Spleen (tissue), 11 donors: Measurements from ENCODE around the gene SNX33. TPM values are rescaled to one million over a fixed set of nuclear protein-coding genes. Genes with fewer than 3 reads are reported as not detected.

Source experiments
- DNase-seq: peaks from one replicate; pipeline ENCODE4 v3.0.0-alpha.2; 2020
- H3K27ac ChIP-seq, 8 donors: fragments of 200-600 bp; sonication (generic) in 7 of 8; 1 replicate in 4 of 8; 2 replicates in 4 of 8; pipeline versions ENCODE4 v1.5.0 to v1.8.0; 2016 to 2021; ENCODE audit warnings: inconsistent platforms in 4 of 8, mild to moderate bottlenecking in 4 of 8, moderate library complexity in 1 of 8
- H3K27me3 ChIP-seq, 7 donors: fragments of 200-600 bp; sonication (generic) in 6 of 7; replicated peaks in 1 of 7; 1 replicate in 4 of 7; 2 replicates in 3 of 7; pipeline versions ENCODE4 v1.5.0 to v1.8.0; 2016 to 2021; ENCODE audit warnings: inconsistent platforms in 3 of 7, mild to moderate bottlenecking in 1 of 7
- H3K36me3 ChIP-seq, 6 donors: fragments of 200-600 bp; sonication (generic) in 5 of 6; 1 replicate in 4 of 6; 2 replicates in 2 of 6; pipeline versions ENCODE4 v1.5.0 to v1.8.0; 2016 to 2021; ENCODE audit warnings: inconsistent platforms in 2 of 6
- H3K4me1 ChIP-seq, 6 donors: fragments of 200-600 bp; sonication (generic) in 5 of 6; 1 replicate in 3 of 6; 2 replicates in 3 of 6; pipeline versions ENCODE4 v1.5.0 to v1.8.0; 2016 to 2021; ENCODE audit warnings: inconsistent platforms in 3 of 6
- H3K4me3 ChIP-seq, 8 donors: fragments of 200-600 bp; sonication (generic) in 7 of 8; 1 replicate in 4 of 8; 2 replicates in 4 of 8; pipeline versions ENCODE4 v1.5.0 to v1.8.0; 2016 to 2021; ENCODE audit warnings: inconsistent platforms in 4 of 8, mild to moderate bottlenecking in 4 of 8, moderate library complexity in 2 of 8
- H3K9me3 ChIP-seq, 8 donors: fragments of 200-600 bp; sonication (generic) in 7 of 8; 1 replicate in 4 of 8; 2 replicates in 4 of 8; pipeline versions ENCODE4 v1.5.0 to v1.8.0; 2016 to 2021; ENCODE audit warnings: inconsistent platforms in 4 of 8
- POLR2A ChIP-seq, 3 donors: fragments of 450-650 bp; IDR thresholded peaks; one replicate each; pipeline ENCODE4 v1.5.1; 2017; ENCODE audit warnings: antibody characterized with exemption in 3 of 3, mild to moderate bottlenecking in 1 of 3
- POLR2AphosphoS5 ChIP-seq, 3 donors: sonication (generic); formaldehyde crosslinking; IDR thresholded peaks; one replicate each; pipeline ENCODE4 v1.5.1; 2017; ENCODE audit warnings: antibody characterized with exemption in 3 of 3
- WGBS, 5 donors: extraction: QIAGEN DNeasy Blood & Tissue Kit in 3 of 5; methylation state at CpG; one replicate each; pipeline versions ENCODE4 v1.1.5 to v1.1.7; 2013 to 2018; 5-methylcytosine and 5-hydroxymethylcytosine counted together
- intact Hi-C: fragments of 100-400 bp; cut with DNase I; formaldehyde crosslinking; loops from one replicate; pipeline ENCODE4 v1.15.0; 2023; ENCODE audit warnings: low total_unique reads
- polyA plus RNA-seq, 3 donors: library from polyadenylated mRNA; stranded (reverse); fragments of 200-250 nt; gene quantifications; one replicate each; pipeline ENCODE4 v1.2.1, GENCODE V29; 2013
- total RNA-seq, 7 donors: library from RNA; depleted of rRNA in 3 of 7; stranded (reverse); fragments of >200 nt in 3 of 7; fragmentation: NEBNext Ultra II Directional in 4 of 7; extraction: Animal tissue kit (Norgen Biotek cat#: 25700) in 4 of 7; gene quantifications; one replicate each; pipeline versions ENCODE4 v1.1.0 to v1.2.1, GENCODE V29; 2016 to 2021
- TF ChIP-seq, protein P1 (sequence below), 11 experiments: fragments of 200-600 bp in 7 of 11; fragments of 450-650 bp in 4 of 11; sonication (generic) in 4 of 11; IDR thresholded peaks in 8 of 11; conservative IDR thresholded peaks in 3 of 11; 1 replicate in 7 of 11; 2 replicates in 4 of 11; pipeline versions ENCODE4 v1.4.0 to v1.8.0; 2016 to 2021; ENCODE audit warnings: antibody characterized with exemption in 11 of 11, inconsistent platforms in 4 of 11, mild to moderate bottlenecking in 1 of 11
- donor health status: healthy with polysubstance abuse.
- donor health status: DM: no; HTN: no; CAD: no; lungs with moderate emphysema.
- donor health status: DM: no; HTN: no; CAD: no.
- donor health status: Bipolar disorder and iron deficiency.
- donor health status: healthy.
- donor health status: DM: no; HTN: no; CAD: no.
- donor health status: DM: yes; HTN: yes; CAD: no.

The SNX33 gene
- total and polyA plus RNA-seq, 10 donors: 4.3 to 22.8 (median 16.5) TPM

DNA sequence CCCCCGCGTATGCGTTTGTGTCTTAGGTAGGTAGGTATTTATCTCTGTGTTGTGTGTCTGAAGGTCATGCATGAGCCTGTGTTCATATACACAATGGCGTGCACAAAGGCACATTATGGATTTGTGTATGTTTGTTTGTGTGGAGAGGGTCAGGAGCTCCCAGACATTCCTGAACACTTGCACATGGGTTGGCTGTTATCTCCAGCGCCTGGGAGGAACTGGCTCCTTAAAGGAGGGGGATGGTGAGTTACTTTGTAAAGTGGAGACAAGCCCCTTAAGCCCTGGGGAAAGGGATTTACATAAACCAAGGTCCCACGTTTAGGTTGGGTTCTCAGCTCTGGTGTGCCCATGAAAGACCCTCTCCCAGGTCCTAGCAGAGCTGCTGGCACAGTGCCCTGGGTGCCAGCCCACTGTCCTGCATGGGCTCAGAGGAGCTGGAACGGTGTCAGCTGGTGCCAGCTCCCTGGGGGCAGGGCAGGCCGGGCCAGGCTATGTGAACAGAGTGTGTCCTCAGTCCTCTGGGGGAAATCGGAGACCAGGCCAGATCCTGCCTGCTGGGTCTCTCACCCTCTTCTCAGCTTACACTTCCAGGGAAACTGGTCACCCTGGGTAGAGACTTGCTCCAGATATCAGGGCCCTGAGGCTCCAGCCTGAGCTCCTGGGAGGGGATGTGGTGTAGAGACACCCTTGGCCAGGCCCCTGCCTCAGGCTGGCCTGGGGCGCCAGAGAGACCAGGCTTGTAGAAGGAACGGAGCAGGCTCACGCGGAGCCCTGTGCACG is 25.1 kb downstream of the SNX33 start:
- intact Hi-C loops: no loop called here
- TF ChIP-seq POLR2A (IDR thresholded peaks at IDR 0.05) (no peak), POLR2AphosphoS5 (IDR thresholded peaks at IDR 0.05) (peak in 2 of 3 donors; percentile 60 to 62)
- TF ChIP-seq, protein P1, sequence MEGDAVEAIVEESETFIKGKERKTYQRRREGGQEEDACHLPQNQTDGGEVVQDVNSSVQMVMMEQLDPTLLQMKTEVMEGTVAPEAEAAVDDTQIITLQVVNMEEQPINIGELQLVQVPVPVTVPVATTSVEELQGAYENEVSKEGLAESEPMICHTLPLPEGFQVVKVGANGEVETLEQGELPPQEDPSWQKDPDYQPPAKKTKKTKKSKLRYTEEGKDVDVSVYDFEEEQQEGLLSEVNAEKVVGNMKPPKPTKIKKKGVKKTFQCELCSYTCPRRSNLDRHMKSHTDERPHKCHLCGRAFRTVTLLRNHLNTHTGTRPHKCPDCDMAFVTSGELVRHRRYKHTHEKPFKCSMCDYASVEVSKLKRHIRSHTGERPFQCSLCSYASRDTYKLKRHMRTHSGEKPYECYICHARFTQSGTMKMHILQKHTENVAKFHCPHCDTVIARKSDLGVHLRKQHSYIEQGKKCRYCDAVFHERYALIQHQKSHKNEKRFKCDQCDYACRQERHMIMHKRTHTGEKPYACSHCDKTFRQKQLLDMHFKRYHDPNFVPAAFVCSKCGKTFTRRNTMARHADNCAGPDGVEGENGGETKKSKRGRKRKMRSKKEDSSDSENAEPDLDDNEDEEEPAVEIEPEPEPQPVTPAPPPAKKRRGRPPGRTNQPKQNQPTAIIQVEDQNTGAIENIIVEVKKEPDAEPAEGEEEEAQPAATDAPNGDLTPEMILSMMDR (IDR thresholded peaks at IDR 0.05 in 8 of 11, conservative IDR thresholded peaks at IDR 0.05 in 3 of 11): no peak
- Histone ChIP-seq H3K36me3 (no peaks in the 10 kb centered on the region), H3K27ac (peak overlapping the region in 7 of 8 donors; percentile 9 to 69 (median 49)), H3K4me3 (no peak overlapping the region), H3K27me3 (no peaks in the 10 kb centered on the region), H3K9me3 (no peaks in the 10 kb centered on the region), H3K4me1 (peaks cover 0 to 44% (median 13%) of the 10 kb centered on the region in 6 donors)
- WGBS, 5 donors: 59 to 82% (median 69%) methylated on average over 11 to 14 of the region's 14 CpGs
- no peak for DNase-seq

- intact Hi-C loops: no loop called here
- H3K4me1 ChIP-seq: peaks cover 0 to 44% (median 13%) of the 10 kb centered on the region in 6 donors
- H3K9me3 ChIP-seq: no peaks in the 10 kb centered on the region
- DNase-seq: no peak
- TF ChIP-seq, protein P1 (IDR thresholded peaks at IDR 0.05 in 8 of 11, conservative IDR thresholded peaks at IDR 0.05 in 3 of 11): no peak
- TF ChIP-seq POLR2A (IDR thresholded peaks at IDR 0.05): no peak
- peak in 2 of 3 donors; percentile 5 to 17 for TF ChIP-seq POLR2AphosphoS5 (IDR thresholded peaks at IDR 0.05)
- no peaks in the 10 kb centered on the region for H3K27me3 ChIP-seq
- H3K27ac ChIP-seq: peak overlapping the region in 7 of 8 donors; percentile 9 to 69 (median 49)
- WGBS, 5 donors: 75 to 87% (median 81%) methylated on average over 10 of the region's 10 CpGs
- H3K4me3 ChIP-seq: no peak overlapping the region
- no peaks in the 10 kb centered on the region for H3K36me3 ChIP-seq
Measured at GRCh38 chr15:75673426-75674235, 25.9 kb downstream of the SNX33 start.

DNA sequence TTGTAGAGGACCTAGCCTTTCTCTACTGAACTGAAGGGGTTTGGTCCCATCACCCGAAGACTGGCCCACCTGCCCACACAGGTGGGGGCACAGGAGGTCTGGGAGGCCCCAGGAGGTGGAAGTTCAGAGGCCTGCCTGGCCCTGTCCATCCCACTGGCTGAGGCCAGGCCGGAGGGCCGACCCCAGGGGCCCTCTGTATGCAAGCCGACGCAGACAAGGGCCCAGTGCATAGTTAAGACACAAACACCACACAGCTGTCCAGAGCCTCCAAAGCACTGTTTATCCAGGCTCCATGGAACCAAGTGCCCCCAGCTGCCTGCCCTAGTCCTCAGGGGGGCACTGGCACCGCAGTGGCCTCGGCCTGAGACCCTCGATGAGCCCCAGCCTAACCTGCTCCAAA is 26.7 kb downstream of the SNX33 start:
- Histone ChIP-seq H3K4me1 (peaks cover 0 to 44% (median 13%) of the 10 kb centered on the region in 6 donors), H3K9me3 (no peaks in the 10 kb centered on the region), H3K27ac (peak overlapping the region in 1 of 8 donors; percentile 69), H3K27me3 (no peaks in the 10 kb centered on the region), H3K36me3 (no peaks in the 10 kb centered on the region), H3K4me3 (no peak overlapping the region)
- TF ChIP-seq, protein P1 (IDR thresholded peaks at IDR 0.05 in 8 of 11, conservative IDR thresholded peaks at IDR 0.05 in 3 of 11): no peak
- TF ChIP-seq POLR2A (IDR thresholded peaks at IDR 0.05) (no peak), POLR2AphosphoS5 (IDR thresholded peaks at IDR 0.05) (no peak)
- WGBS, 5 donors: 74 to 98% (median 83%) methylated on average over 4 to 8 of the region's 8 CpGs
- no peak for DNase-seq
- intact Hi-C loops: no loop called here
